IMR-90 (cell line): ENCODE data around the gene NCOA7.

ENCODE experiments used
- CEBPB ChIP-seq: IDR thresholded peaks from 2 replicates; pipeline ENCODE4 v1.6.1; 2012; ENCODE audit warnings: low read depth, low read length, improper control_type of control experiment
- MXI1 ChIP-seq: IDR thresholded peaks from 2 replicates; pipeline ENCODE4 v1.6.1; 2012; ENCODE audit warnings: low read depth, mild to moderate bottlenecking, low read length, moderate library complexity, borderline replicate concordance
- POLR2A ChIP-seq: IDR thresholded peaks from 2 replicates; pipeline ENCODE4 v1.6.1; 2012; ENCODE audit warnings: mild to moderate bottlenecking, low read depth, low read length
- RAD21 ChIP-seq: IDR thresholded peaks from 2 replicates; pipeline ENCODE4 v1.6.1; 2012; ENCODE audit warnings: low read length, improper control_type of control experiment
- RCOR1 ChIP-seq: IDR thresholded peaks from 2 replicates; pipeline ENCODE4 v1.6.1; 2012; ENCODE audit warnings: mild to moderate bottlenecking, low read length, improper control_type of control experiment; ENCODE audit not compliant: insufficient replicate concordance
- RFX5 ChIP-seq: IDR thresholded peaks from 2 replicates; pipeline ENCODE4 v1.8.0; 2012; ENCODE audit warnings: low read depth, mild to moderate bottlenecking, low read length, moderate library complexity
- TF ChIP-seq, protein P1 (sequence below): conservative IDR thresholded peaks from 2 replicates; pipeline ENCODE4 v1.5.1; 2012; ENCODE audit warnings: mild to moderate bottlenecking, low read depth, low read length, improper control_type of control experiment
- TF ChIP-seq, protein P2 (sequence below): fragments of 150-350 bp; IDR thresholded peaks from 2 replicates; pipeline ENCODE4 v1.6.1; 2017; ENCODE audit warnings: mild to moderate bottlenecking, antibody characterized with exemption, low read length, low read depth

DNA sequence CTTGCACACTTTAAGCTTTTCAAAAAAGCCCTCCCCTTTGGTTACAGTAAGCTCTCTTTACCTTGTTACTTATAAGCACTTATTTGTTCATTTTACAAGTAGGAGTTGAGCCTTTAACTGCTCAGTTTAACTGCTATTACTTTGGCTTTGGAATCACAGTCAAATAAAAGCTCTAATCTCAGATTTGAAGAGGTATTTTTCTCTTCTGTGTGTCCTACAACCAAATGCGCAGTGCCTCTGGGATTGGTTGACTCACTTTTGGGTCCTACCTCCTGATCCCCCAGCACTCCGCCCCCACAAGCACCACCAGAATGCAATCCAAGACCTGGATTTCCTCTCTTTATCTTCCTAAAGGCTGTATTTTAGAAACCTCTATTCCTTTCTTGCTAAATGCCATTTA, 2.5 kb downstream of the NCOA7 start:
- no peak for TF ChIP-seq RCOR1
- TF ChIP-seq, protein P1, sequence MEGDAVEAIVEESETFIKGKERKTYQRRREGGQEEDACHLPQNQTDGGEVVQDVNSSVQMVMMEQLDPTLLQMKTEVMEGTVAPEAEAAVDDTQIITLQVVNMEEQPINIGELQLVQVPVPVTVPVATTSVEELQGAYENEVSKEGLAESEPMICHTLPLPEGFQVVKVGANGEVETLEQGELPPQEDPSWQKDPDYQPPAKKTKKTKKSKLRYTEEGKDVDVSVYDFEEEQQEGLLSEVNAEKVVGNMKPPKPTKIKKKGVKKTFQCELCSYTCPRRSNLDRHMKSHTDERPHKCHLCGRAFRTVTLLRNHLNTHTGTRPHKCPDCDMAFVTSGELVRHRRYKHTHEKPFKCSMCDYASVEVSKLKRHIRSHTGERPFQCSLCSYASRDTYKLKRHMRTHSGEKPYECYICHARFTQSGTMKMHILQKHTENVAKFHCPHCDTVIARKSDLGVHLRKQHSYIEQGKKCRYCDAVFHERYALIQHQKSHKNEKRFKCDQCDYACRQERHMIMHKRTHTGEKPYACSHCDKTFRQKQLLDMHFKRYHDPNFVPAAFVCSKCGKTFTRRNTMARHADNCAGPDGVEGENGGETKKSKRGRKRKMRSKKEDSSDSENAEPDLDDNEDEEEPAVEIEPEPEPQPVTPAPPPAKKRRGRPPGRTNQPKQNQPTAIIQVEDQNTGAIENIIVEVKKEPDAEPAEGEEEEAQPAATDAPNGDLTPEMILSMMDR = no peak
- TF ChIP-seq RAD21 = no peak
- no peak for TF ChIP-seq POLR2A
- TF ChIP-seq, protein P2, sequence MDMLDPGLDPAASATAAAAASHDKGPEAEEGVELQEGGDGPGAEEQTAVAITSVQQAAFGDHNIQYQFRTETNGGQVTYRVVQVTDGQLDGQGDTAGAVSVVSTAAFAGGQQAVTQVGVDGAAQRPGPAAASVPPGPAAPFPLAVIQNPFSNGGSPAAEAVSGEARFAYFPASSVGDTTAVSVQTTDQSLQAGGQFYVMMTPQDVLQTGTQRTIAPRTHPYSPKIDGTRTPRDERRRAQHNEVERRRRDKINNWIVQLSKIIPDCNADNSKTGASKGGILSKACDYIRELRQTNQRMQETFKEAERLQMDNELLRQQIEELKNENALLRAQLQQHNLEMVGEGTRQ = no peak
- TF ChIP-seq RFX5 = no peak
- TF ChIP-seq CEBPB = no peak
- no peak for TF ChIP-seq MXI1
